HT1080 (cell line): Measurements from ENCODE around the gene CENPC. TPM values are rescaled to one million over a fixed set of nuclear protein-coding genes. Genes with fewer than 3 reads are reported as not detected.
A peak's percentile ranks its signal among the peaks of the same experiment; 100 is the strongest.
"Not testable (repeated sequence)": the region's sequence is repeated elsewhere in the genome, so short reads cannot be mapped to it uniquely, and the experiment has no call there.

ENCODE experiments used
- DNase-seq: peaks from one replicate; pipeline ENCODE4 v3.0.0-alpha.2; 2015; ENCODE audit warnings: low read depth
- polyA plus RNA-seq, 2 experiments: library from polyadenylated mRNA; depleted of rRNA; stranded (reverse); fragments of >200 nt; gene quantifications; 2 replicates each; pipeline ENCODE4 v1.2.3, GENCODE V29; 2015
- total RNA-seq: library from RNA; depleted of rRNA; stranded (reverse); fragments of >200 nt; shearing (Covaris generic); gene quantifications from 2 replicates; pipeline ENCODE4 v1.2.3, GENCODE V29; 2014; rRNA removed

CENPC gene
- 8.6 and 9.6 TPM in 2 replicates for total RNA-seq
- 4.6 and 8.0 TPM in 2 replicates for polyA plus RNA-seq (2015; cell fraction: cytosol; rRNA removed)
- 31.2 and 36.6 TPM in 2 replicates for polyA plus RNA-seq (2015; cell fraction: nucleus; rRNA removed)

GRCh38 chr4:67545199-67546003, at the start of gene CENPC:
CENPC (minus strand) TSS chr4:67545503; CDS start chr4:67545355, 148 bp downstream.
- DNase-seq, result peak; percentile 98

- DNase-seq, result no peak
Measured at GRCh38 chr4:67593741-67594175, 48.5 kb upstream of the CENPC start.

GRCh38 chr4:67587156-67587555, 41.9 kb upstream of the CENPC start:
- DNase-seq, result no peak

GRCh38 chr4:67584496-67584895, 39.2 kb upstream of the CENPC start:
- no peak for DNase-seq

- no peak for DNase-seq
Measured at GRCh38 chr4:67581913-67582312, 36.6 kb upstream of the CENPC start.

GRCh38 chr4:67581208-67581857, 36.0 kb upstream of the CENPC start:
- no peak for DNase-seq

- DNase-seq, result no peak
Measured at GRCh38 chr4:67580577-67580976, 35.3 kb upstream of the CENPC start.

- DNase-seq, result no peak
Measured at GRCh38 chr4:67576538-67576937, 31.2 kb upstream of the CENPC start.

GRCh38 chr4:67576059-67576466, 30.8 kb upstream of the CENPC start:
- DNase-seq, result no peak

- no peak for DNase-seq
Measured at GRCh38 chr4:67575232-67576058, 30.1 kb upstream of the CENPC start.

GRCh38 chr4:67573193-67573592, 27.9 kb upstream of the CENPC start:
- DNase-seq, result no peak

- DNase-seq, result no peak
Measured at GRCh38 chr4:67571975-67572374, 26.7 kb upstream of the CENPC start.

- DNase-seq, result no peak
Measured at GRCh38 chr4:67570537-67570936, 25.2 kb upstream of the CENPC start.

- DNase-seq, result no peak
Measured at GRCh38 chr4:67568820-67569219, 23.5 kb upstream of the CENPC start.

GRCh38 chr4:67566335-67566734, 21.0 kb upstream of the CENPC start:
- no peak for DNase-seq

- DNase-seq, result no peak
Measured at GRCh38 chr4:67565284-67565683, 20.0 kb upstream of the CENPC start.

GRCh38 chr4:67558493-67558892, 13.2 kb upstream of the CENPC start, which contains the start of gene STAP1:
STAP1 (plus strand) TSS chr4:67558727; CDS start chr4:67558810, 83 bp downstream.
- no peak for DNase-seq

GRCh38 chr4:67556436-67556835, 11.1 kb upstream of the CENPC start:
- no peak for DNase-seq

GRCh38 chr4:67555447-67555846, 10.1 kb upstream of the CENPC start:
- DNase-seq, result no peak

GRCh38 chr4:67554096-67554495, 8.8 kb upstream of the CENPC start:
- no peak for DNase-seq

GRCh38 chr4:67552146-67552792, 7.0 kb upstream of the CENPC start:
- not testable (repeated sequence) for DNase-seq
